K562 (cell line): ENCODE measurements around the gene MED29. TPM values are rescaled to one million over a fixed set of nuclear protein-coding genes. Genes with fewer than 3 reads are reported as not detected.
A peak's percentile ranks its signal among the peaks of the same experiment; 100 is the strongest.

Experiments used
- E4F1 ChIP-seq: fragments of 250-450 bp; sonication (Bioruptor Pico); IDR thresholded peaks from 2 replicates; pipeline ENCODE4 v1.5.0; 2021; ENCODE audit warnings: mild to moderate bottlenecking, borderline replicate concordance
- FOXP1 ChIP-seq: sonication (generic); formaldehyde crosslinking; IDR thresholded peaks from 2 replicates; pipeline ENCODE4 v1.8.0; 2022; ENCODE audit warnings: mild to moderate bottlenecking, missing genetic modification reagents
- HMGN3 ChIP-seq: IDR thresholded peaks from 2 replicates; pipeline ENCODE4 v1.6.1; 2011; ENCODE audit warnings: borderline replicate concordance, low read depth, mild to moderate bottlenecking, mixed read lengths, low read length; ENCODE audit not compliant: insufficient read length; ENCODE audit errors: extremely low read depth
- HNRNPUL1 ChIP-seq: fragments of 200-400 bp; formaldehyde crosslinking; IDR thresholded peaks from 2 replicates; pipeline ENCODE4 v1.6.1; 2017; ENCODE audit warnings: low read length
- HOXB6 ChIP-seq: fragments of 250-450 bp; sonication (Bioruptor Pico); IDR thresholded peaks from 2 replicates; pipeline ENCODE4 v1.5.1; 2022; ENCODE audit warnings: mild to moderate bottlenecking, borderline replicate concordance
- HSF4 ChIP-seq: fragments of 250-450 bp; sonication (Bioruptor Pico); IDR thresholded peaks from 2 replicates; pipeline ENCODE4 v2.1.2; 2022; ENCODE audit warnings: mild to moderate bottlenecking, moderate library complexity, borderline replicate concordance
- MYNN ChIP-seq, 2 experiments: sonication (generic); formaldehyde crosslinking in 1 of 2; IDR thresholded peaks; 2 replicates each; pipeline versions ENCODE4 v1.5.0 to v1.6.1; 2016 to 2020; ENCODE audit warnings: antibody characterized with exemption in 1 of 2, missing genetic modification reagents in 1 of 2
- PHF8 ChIP-seq: fragments of 200-600 bp; sonication (generic); IDR thresholded peaks from 2 replicates; pipeline ENCODE4 v1.6.1; 2012; ENCODE audit warnings: mixed run types, mild to moderate bottlenecking, inconsistent platforms, low read length, moderate library complexity, borderline replicate concordance
- RBM15 ChIP-seq: fragments of 200-400 bp; formaldehyde crosslinking; IDR thresholded peaks from 2 replicates; pipeline ENCODE4 v1.6.1; 2018; ENCODE audit warnings: mild to moderate bottlenecking, low read length, moderate library complexity; ENCODE audit not compliant: insufficient read depth
- RCOR1 ChIP-seq, 2 experiments: IDR thresholded peaks; 2 replicates each; pipeline ENCODE4 v1.6.1; 2012; ENCODE audit warnings: low read depth in 2 of 2, low read length in 2 of 2, borderline replicate concordance in 1 of 2, improper control_type of control experiment in 1 of 2
- SMARCB1 ChIP-seq: IDR thresholded peaks from 2 replicates; pipeline ENCODE4 v1.6.1; 2011; ENCODE audit warnings: improper control_type of control experiment, low read depth; ENCODE audit not compliant: insufficient read length
- SOX6 ChIP-seq: fragments of 450-650 bp; IDR thresholded peaks from 2 replicates; pipeline ENCODE4 v1.6.1; 2014; ENCODE audit warnings: mild to moderate bottlenecking
- TAF7 ChIP-seq: fragments of 450-650 bp; IDR thresholded peaks from 2 replicates; pipeline ENCODE4 v1.6.1; 2016; ENCODE audit warnings: missing genetic modification characterization, missing compliant biosample characterization
- TAF9B ChIP-seq: fragments of 450-650 bp; IDR thresholded peaks from 2 replicates; pipeline ENCODE4 v1.6.1; 2018; ENCODE audit warnings: mild to moderate bottlenecking; ENCODE audit not compliant: partially characterized antibody
- ZC3H8 ChIP-seq: fragments of 450-650 bp; IDR thresholded peaks from 2 replicates; pipeline ENCODE4 v1.6.1; 2017
- ZNF174 ChIP-seq: fragments of 250-450 bp; sonication (Bioruptor Pico); IDR thresholded peaks from 2 replicates; pipeline ENCODE4 v1.4.0; 2020; ENCODE audit warnings: mild to moderate bottlenecking
- ZNF23 ChIP-seq: fragments of 250-450 bp; sonication (Bioruptor Pico); IDR thresholded peaks from 2 replicates; pipeline ENCODE4 v1.4.0; 2020; ENCODE audit warnings: mild to moderate bottlenecking
- ZNF766 ChIP-seq: fragments of 200-800 bp; sonication (Bioruptor generic); conservative IDR thresholded peaks from 2 replicates; pipeline ENCODE4 v1.6.1; 2016; ENCODE audit warnings: missing genetic modification characterization, missing compliant biosample characterization
- polyA plus RNA-seq, 8 experiments: library from polyadenylated mRNA; depleted of rRNA in 4 of 8; stranded (reverse) in 5 of 8; unstranded in 3 of 8; fragments of >200 nt; fragmentation: Nextera tagmentation in 2 of 8; fragmentation: Illumina TruSeq in 1 of 8; extraction: Ambion mirVana in 2 of 8; extraction: Trizol in 1 of 8; gene quantifications; 2 replicates each; pipeline versions ENCODE4 v1.2.1 to v1.2.3, GENCODE V29; 2011 to 2014; ENCODE audit warnings: inconsistent platforms in 1 of 8, missing spikeins in 1 of 8
- total RNA-seq, 7 experiments: library from RNA; depleted of rRNA in 6 of 7; stranded (reverse); fragments of >200 nt in 6 of 7; fragmentation: Illumina TruSeq in 2 of 7; extraction: Trizol in 2 of 7; gene quantifications; 2 replicates each; pipeline versions ENCODE4 v1.2.1 to v1.2.3, GENCODE V29; 2011 to 2021; ENCODE audit warnings: low replicate concordance in 1 of 7
- TF ChIP-seq, protein P1 (sequence below): fragments of 450-650 bp; IDR thresholded peaks from 2 replicates; pipeline ENCODE4 v1.6.1; 2016; ENCODE audit warnings: borderline replicate concordance
- TF ChIP-seq, protein P2 (sequence below): sonication (generic); formaldehyde crosslinking; IDR thresholded peaks from 2 replicates; pipeline ENCODE4 v1.8.0; 2023; ENCODE audit warnings: mild to moderate bottlenecking, missing genetic modification reagents

The MED29 gene
- total and polyA plus RNA-seq, 9 of the 15 experiments (the other 6 are each of a cell fraction or from before 2014, with no cell fraction given), result 1.8 to 22.6 (median 12.4) TPM

DNA sequence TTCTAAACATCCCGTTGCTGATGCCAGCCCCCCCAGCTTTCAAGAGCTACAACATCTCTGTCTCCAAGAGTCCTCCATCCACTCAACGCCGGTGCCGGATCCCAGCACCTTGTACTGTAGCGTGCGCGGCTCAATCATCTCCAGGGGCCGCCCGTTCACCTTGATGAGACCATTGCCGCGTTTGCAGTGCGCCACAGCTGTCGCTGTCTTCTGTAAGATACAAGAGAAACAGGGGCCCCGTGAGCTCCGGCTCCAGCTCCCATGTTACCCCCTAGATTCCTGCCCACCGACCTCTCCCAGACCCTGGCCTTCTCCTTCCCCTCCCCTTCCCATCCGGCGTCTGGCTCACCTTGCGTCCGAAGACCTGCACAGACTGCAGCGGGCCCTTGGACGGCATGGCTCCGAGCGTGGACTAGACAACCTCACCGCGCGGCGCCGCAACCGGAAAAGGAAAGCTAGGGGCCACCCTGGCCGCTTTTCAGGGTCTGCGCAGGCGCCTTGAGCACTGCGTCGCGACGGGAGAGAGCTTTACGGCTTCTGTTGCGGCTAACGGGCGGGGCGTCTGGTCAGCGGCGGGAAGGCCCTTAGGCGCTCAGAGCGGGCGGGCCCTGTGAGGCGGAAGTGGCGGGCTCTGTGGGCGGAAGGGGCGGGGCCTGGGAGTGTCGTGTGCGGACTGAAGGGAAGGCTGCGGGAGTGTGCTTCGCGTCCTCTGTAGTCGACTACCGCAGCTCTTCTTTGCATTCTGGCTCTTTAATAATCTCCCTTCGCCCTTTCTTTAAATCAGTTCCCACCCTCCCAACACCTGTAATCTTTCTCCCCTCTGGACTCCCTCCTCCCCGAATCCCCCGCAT lies 44.5 kb downstream of the MED29 start, which contains the start of gene RPS16 (continued):
- TF ChIP-seq E4F1 (CRISPR knock-in tag), result peak; percentile 97
- TF ChIP-seq SMARCB1, result no peak
- TF ChIP-seq, protein P1, sequence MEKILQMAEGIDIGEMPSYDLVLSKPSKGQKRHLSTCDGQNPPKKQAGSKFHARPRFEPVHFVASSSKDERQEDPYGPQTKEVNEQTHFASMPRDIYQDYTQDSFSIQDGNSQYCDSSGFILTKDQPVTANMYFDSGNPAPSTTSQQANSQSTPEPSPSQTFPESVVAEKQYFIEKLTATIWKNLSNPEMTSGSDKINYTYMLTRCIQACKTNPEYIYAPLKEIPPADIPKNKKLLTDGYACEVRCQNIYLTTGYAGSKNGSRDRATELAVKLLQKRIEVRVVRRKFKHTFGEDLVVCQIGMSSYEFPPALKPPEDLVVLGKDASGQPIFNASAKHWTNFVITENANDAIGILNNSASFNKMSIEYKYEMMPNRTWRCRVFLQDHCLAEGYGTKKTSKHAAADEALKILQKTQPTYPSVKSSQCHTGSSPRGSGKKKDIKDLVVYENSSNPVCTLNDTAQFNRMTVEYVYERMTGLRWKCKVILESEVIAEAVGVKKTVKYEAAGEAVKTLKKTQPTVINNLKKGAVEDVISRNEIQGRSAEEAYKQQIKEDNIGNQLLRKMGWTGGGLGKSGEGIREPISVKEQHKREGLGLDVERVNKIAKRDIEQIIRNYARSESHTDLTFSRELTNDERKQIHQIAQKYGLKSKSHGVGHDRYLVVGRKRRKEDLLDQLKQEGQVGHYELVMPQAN, result peak; percentile 98
- peak; percentile 22; the same call in 1 of the 2 replicates for TF ChIP-seq SOX6
- no peak for TF ChIP-seq ZNF174 (CRISPR knock-in tag)
- no peak for TF ChIP-seq HNRNPUL1
- TF ChIP-seq, protein P2, sequence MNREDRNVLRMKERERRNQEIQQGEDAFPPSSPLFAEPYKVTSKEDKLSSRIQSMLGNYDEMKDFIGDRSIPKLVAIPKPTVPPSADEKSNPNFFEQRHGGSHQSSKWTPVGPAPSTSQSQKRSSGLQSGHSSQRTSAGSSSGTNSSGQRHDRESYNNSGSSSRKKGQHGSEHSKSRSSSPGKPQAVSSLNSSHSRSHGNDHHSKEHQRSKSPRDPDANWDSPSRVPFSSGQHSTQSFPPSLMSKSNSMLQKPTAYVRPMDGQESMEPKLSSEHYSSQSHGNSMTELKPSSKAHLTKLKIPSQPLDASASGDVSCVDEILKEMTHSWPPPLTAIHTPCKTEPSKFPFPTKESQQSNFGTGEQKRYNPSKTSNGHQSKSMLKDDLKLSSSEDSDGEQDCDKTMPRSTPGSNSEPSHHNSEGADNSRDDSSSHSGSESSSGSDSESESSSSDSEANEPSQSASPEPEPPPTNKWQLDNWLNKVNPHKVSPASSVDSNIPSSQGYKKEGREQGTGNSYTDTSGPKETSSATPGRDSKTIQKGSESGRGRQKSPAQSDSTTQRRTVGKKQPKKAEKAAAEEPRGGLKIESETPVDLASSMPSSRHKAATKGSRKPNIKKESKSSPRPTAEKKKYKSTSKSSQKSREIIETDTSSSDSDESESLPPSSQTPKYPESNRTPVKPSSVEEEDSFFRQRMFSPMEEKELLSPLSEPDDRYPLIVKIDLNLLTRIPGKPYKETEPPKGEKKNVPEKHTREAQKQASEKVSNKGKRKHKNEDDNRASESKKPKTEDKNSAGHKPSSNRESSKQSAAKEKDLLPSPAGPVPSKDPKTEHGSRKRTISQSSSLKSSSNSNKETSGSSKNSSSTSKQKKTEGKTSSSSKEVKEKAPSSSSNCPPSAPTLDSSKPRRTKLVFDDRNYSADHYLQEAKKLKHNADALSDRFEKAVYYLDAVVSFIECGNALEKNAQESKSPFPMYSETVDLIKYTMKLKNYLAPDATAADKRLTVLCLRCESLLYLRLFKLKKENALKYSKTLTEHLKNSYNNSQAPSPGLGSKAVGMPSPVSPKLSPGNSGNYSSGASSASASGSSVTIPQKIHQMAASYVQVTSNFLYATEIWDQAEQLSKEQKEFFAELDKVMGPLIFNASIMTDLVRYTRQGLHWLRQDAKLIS (CRISPR knock-in tag), result peak; percentile 95
- peak; percentile 44; the same call in 1 of the 2 replicates for TF ChIP-seq RBM15
- no peak for TF ChIP-seq ZNF23 (CRISPR knock-in tag)
- no peak for TF ChIP-seq ZNF766 (CRISPR knock-in tag)
- no peak for TF ChIP-seq HSF4 (CRISPR knock-in tag)
- TF ChIP-seq ZC3H8, result no peak
- TF ChIP-seq HOXB6 (CRISPR knock-in tag), result no peak
- peak; percentile 97 for TF ChIP-seq TAF9B
- TF ChIP-seq TAF7 (tag), result peak; percentile 96
- peak; percentile 100 for TF ChIP-seq PHF8
- TF ChIP-seq MYNN (IDR thresholded peaks at IDR 0.05), result no peak
- no peak for TF ChIP-seq MYNN (CRISPR knock-in tag; IDR thresholded peaks at IDR 0.05)
- no peak for TF ChIP-seq RCOR1 (IDR thresholded peaks at IDR 0.05; ENCODE audit: borderline replicate concordance in 1 of 2, low read depth in 2 of 2, low read length in 2 of 2)
- peak; percentile 68 for TF ChIP-seq HMGN3
- TF ChIP-seq FOXP1 (CRISPR knock-in tag), result peak; percentile 88
